Colon (tissue), 2 donors: ENCODE results near the gene GJA9.
"Not testable (repeated sequence)": the region's sequence is repeated elsewhere in the genome, so short reads cannot be mapped to it uniquely, and the experiment has no call there.

Experiments used
- FAIRE-seq: peaks from 2 replicates; lab custom pipeline; 2012; peaks lifted over from hg19 to GRCh38; lab: Jason Lieb, UNC
- donor health status: control.
- donor health status: control.

Gene GJA9

GRCh38 chr1:38881487-38881886, at the start of gene GJA9:
TSS of gene GJA9 (minus strand) at chr1:38881587. CDS start at chr1:38876098, 5,489 bp downstream.
- no peak for FAIRE-seq

DNA sequence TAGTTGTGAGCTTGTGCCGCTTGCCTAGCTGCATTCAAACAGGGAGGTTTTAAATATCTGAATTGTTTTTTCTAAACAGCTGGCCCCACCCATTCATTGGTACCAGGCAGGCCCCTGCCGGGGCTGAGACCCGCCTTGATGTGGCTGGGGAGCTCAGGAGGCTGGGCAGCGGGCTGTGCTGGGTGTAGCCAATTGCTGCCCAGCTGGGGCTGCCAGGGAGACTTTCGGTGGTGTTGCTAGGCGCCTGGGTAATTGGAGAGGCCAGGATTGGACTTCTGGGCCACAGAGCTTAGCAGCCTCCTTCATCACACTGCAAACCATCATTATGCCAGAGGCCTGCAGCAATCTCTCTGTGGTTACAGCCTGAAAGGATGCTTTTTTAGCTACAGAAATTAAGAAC, 48.1 kb upstream of the GJA9 start:
- no peak for FAIRE-seq

DNA sequence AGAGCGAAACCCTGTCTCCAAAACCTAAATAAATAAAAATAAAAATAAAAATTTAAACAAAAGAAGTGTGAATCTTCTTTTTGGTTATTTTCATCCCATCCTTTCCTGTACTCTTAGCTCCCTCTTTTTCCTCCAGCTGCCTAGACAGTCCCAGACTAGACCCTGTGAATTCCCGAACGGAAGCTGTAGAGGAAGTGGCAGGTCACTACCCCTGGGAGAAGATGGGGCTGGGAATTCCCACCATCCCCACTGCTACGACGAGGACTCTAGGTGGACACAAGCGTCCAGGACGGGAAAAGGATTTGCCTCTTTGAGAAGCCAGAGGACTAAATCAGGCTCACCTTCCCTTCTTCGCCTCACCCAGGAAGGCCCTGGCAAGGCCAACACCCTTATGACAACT, 47.7 kb upstream of the GJA9 start:
- no peak for FAIRE-seq

DNA sequence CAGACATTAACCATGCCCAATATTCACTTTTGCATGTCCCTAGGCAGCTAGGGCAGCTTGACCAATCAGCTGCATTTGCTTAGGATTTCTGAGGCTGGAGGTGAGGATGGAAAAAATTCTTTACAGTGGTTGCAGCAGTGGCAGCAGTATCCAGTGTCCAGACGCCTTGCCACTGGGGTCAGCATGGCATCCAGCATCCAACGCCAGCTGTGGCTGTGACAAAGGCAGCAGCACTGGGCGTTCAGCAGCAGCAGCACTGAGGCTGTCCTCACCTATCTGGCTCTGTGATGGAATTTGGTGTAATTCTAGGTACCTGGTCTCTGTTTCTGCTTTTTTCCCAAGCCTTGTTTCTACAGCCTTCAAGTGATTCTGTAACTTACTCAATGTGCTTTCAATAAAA, 44.7 kb upstream of the GJA9 start:
- no peak for FAIRE-seq

GRCh38 chr1:38925391-38925790, 44.0 kb upstream of the GJA9 start:
- FAIRE-seq = no peak

- no peak for FAIRE-seq
These were observed 42.2 kb upstream of the GJA9 start for GRCh38 chr1:38923607-38924006.

DNA sequence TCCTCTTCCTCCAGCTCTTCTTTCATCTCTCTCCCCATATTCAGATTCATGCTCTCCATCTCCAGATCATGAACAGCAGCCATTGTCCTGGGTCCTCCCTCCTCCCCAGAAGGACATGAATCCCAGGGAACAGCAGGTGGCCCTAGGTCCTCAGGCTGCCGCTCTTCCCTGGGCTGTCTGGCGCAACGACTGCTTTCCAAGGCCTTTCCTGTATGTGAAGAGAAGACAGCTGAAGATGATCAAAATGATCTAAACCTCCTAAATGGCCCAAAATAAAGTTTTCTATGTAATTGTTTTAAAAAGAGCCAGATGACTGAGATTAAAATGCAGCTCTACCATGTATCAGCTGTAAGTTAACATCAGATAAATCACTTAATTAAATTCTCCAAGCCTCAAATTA, 37.7 kb upstream of the GJA9 start:
- no peak for FAIRE-seq

GRCh38 chr1:38918568-38918967, 37.2 kb upstream of the GJA9 start:
- no peak for FAIRE-seq

- FAIRE-seq = no peak
These were observed 36.4 kb upstream of the GJA9 start for GRCh38 chr1:38917772-38918171.

GRCh38 chr1:38917337-38917736, 36.0 kb upstream of the GJA9 start:
- FAIRE-seq = no peak

GRCh38 chr1:38915352-38915948, 34.1 kb upstream of the GJA9 start:
- no peak for FAIRE-seq

- not testable (repeated sequence) for FAIRE-seq
These were observed 33.5 kb upstream of the GJA9 start for GRCh38 chr1:38914908-38915307.

DNA sequence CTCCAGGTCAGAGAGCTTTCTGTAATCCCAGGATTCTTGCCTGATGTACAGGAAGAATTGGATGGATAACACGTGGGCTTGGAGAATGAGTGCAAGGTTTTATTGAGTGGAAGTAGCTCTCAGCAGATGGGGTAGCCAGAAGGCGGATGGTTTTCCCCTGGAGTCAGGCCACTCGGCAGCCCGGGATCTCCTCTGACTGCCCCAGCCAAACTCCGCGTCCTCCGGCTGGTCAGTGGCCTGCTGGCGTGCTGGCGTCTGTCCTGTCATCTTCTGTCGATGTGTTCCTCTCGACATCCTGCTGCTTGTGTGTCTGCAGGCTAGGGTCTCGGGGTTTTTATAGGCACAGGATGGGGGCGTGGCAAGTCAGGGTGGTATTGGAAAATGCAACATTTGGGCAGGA, 27.4 kb upstream of the GJA9 start:
- no peak for FAIRE-seq

DNA sequence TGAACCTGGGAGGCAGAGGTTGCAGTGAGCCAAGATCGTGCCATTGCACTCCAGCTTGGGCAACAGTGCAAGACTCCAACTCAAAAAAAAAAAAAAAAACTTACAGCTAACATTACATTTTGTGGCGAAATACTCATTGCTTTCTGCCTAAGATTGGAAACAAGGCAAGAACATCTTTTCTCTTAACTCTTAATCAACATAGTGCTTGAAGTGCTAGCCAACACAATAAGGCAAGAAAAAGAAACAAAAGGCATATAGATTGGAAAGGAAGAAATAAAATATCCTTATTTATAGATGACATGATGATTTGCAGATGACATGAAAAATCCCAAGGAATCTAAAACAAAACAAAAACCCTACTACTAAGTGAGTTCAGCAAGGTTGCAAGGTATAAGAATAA, 24.6 kb upstream of the GJA9 start:
- FAIRE-seq = no peak

DNA sequence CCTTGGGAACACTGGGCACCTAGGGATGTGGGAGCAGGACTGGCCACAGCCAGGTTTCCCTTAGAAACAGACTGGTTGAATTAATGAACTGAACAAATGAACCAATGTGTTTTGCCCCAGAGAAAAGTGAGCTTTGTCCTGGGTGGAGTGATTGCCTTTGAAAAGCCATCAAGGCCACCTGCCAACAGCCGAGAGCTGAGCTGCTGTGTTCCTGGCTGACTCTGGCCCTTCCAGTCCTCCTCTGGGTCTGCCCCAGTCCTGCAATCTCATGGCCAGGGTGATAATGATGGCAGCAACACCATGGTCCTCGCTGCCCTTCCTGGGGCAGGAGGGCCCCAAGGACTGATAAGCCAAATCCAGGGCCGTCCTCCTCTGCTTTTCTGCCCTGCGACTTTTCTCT, 18.2 kb upstream of the GJA9 start:
- FAIRE-seq = no peak

DNA sequence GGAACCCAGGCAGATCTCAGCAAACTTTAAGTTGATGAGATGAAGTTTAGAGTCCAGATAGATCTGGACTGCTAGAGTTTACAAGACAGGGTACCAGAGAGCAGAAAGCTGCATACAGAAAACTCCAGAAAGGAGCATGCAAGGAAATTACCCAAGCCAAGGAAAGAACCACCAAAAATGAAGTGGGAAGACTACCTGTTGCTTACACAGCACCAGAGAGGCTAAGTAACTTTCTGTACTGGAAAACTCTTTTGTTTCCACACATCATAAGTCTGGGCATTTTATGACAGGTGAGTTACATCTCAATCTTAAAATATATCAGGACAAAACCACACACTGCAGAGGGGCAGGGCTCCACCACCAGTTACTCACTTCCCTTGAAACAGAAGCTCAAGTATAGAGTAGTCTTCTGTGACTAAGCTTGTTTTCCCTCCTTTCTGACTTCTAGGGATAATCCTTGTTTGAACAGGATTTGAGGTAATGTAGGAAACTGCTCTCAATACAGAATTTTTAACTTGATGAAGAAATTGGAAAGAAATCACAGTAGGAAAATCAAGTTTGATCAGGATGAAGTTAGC, 17.4 kb upstream of the GJA9 start:
- FAIRE-seq = no peak

DNA sequence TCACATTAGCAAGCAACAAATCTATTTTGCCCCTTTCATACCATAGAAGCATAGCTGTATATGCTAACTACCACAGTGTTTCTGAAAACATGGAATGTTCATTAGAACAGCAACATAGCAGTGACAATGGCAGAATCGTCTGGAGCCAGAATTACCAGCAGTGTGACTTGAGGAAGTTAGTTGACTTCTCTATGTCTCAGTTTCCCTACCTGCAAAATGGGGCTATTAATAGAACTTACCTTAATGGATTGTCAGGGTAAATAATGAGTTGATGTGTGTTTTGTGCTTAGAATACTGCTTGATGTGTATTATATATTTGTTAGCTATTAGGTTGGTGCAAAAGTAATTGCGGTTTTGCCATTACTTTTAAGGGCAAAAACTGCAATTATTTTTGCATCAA, 14.8 kb upstream of the GJA9 start:
- no peak for FAIRE-seq

- no peak for FAIRE-seq
These were observed 11.6 kb upstream of the GJA9 start for GRCh38 chr1:38892976-38893375.

DNA sequence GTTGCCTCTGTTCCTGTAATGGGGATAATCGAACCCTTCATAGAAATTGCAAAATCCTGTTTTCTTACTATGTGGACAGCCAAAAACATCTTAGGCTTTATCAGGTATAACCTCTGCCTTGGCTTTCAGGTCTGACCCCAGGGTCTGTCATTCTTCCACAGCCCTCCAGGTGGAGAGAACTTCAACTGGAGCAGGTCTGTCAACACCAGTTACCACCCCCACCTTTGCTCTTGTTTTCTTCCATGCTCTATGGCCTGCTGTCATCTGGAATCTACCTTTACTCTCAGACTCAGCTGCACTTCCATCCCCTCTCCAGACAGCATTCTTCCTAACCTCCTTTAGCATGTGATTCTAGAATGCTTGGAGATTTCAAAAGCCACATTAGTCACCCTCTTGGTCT, 10.4 kb upstream of the GJA9 start:
- no peak for FAIRE-seq

GRCh38 chr1:38889589-38889988, 8.2 kb upstream of the GJA9 start:
- no peak for FAIRE-seq

DNA sequence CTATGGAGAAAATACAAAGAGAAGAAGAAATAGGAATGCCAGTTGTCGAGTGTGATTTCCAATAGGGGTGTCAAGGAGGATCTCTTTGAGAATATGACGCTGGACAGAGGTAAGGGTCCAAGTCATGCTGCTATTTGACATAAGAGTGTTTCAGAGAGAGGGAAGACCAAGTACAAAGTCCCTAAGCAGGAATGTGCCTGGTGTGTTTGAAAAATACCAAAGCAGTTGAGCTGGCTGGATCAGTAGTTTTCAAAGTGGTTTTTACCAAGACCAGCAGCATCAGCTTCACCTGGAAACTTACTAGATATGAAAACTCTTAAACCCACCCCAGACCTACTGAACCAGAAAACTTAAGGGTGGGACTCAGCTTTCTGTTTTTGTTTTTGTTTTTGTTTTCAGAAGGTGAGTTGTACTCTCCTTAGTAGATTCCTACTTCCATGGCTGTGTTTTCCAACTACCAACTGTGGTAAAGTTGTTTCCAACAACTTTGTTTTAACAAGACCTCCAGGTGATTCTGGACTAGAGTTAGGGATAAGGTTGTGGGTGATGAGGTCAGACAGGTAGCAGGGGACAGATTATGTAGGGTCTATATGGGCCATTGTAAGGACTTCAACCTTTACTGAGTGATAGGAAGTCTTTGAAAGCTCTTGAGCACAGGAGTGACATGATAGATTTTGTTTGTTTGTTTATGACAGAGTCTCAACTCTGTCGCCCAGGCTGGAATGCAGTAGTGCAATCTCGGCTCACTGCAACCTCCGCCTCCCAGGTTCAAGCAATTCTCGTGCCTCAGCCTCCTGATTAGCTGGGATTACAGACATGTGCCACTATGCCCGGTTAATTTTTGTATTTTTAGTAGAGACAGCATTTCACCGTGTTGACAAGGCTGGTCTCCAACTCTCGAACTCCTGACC, 7.3 kb upstream of the GJA9 start:
- FAIRE-seq = no peak

- no peak for FAIRE-seq
These were observed 3.7 kb upstream of the GJA9 start for GRCh38 chr1:38885092-38885491.

DNA sequence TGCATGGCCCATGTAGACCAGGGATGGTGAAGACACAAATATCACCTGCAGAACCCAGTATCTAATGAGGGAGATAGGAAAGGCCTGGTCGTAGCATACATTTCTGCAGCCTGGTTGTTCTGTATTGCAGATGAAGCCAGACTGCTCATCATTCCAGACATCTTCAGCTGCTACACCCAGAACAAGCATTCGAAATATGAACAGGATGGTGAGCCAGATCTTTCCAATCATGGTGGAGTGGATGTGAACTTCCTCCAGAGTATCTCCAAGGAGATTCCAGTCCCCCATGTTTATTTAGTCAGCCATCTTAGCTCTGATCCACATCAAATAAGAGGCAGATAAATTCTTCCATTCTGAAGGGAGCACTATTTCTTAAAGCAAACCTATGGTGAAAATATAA, 5.6 kb downstream of the GJA9 start:
- FAIRE-seq = no peak
